Measurements from ENCODE around the gene MYO9B. TPM values are rescaled to one million over a fixed set of nuclear protein-coding genes. Genes with fewer than 3 reads are reported as not detected.

The MYO9B gene
- total and polyA plus RNA-seq, 2 of the 13 experiments (the other 11 are each of a cell fraction or from before 2014, with no cell fraction given) = 18.0 to 18.3 TPM

- H3K4me3 ChIP-seq (replicated peaks in 1 of 3; ENCODE audit: insufficient read depth in 1 of 3, low read depth in 2 of 3, low read length in 3 of 3) = no peak overlapping the region
- H3K27me3 ChIP-seq (ENCODE audit: control insufficient read depth in 1 of 2, insufficient read depth in 2 of 2, low read length in 2 of 2) = no peaks in the 10 kb centered on the region
- DNase-seq (ENCODE audit: low spot score) (no peak), ATAC-seq (no peak), FAIRE-seq (no peak)
- H3K79me2 ChIP-seq (ENCODE audit: insufficient read depth, low read length) = no peaks in the 10 kb centered on the region
- no peak overlapping the region for H3K9ac ChIP-seq (ENCODE audit: insufficient read depth, low read depth, low read length)
- H3K27ac ChIP-seq (ENCODE audit: extremely low read length, insufficient read depth, low read length) = no peak overlapping the region
- intact Hi-C loops (cut with micrococcal nuclease; ENCODE audit: unreplicated experiment) = no loop called here
- H3K36me3 ChIP-seq (replicated peaks in 1 of 2; ENCODE audit: control insufficient read depth in 1 of 2, insufficient read depth in 2 of 2, low read length in 2 of 2) = peaks cover 18 to 39% of the 10 kb centered on the region in 2 experiments; a peak in 4 of 5 replicates
- TF ChIP-seq CBX5 (CRISPR knock-in tag; IDR thresholded peaks at IDR 0.05; ENCODE audit: borderline replicate concordance) = no peak
- no peak for TF ChIP-seq CREM (IDR thresholded peaks at IDR 0.05)
- no peak for TF ChIP-seq CREM (CRISPR knock-in tag; IDR thresholded peaks at IDR 0.05)
- no peak for TF ChIP-seq SMARCC2 (IDR thresholded peaks at IDR 0.05)
- no peak for TF ChIP-seq ZFP90 (CRISPR knock-in tag; IDR thresholded peaks at IDR 0.05; ENCODE audit: borderline replicate concordance)
- no peak for TF ChIP-seq ISX (CRISPR knock-in tag; conservative IDR thresholded peaks at IDR 0.05)
- TF ChIP-seq FOXJ3 (CRISPR knock-in tag; IDR thresholded peaks at IDR 0.05; ENCODE audit: borderline replicate concordance) = no peak
- no peak for TF ChIP-seq ZNF781 (CRISPR knock-in tag; IDR thresholded peaks at IDR 0.05; ENCODE audit: borderline replicate concordance, not compliant biosample characterization)
- TF ChIP-seq HHEX (CRISPR knock-in tag; IDR thresholded peaks at IDR 0.05) = no peak
- no peak for TF ChIP-seq ZFP36L2 (CRISPR knock-in tag; IDR thresholded peaks at IDR 0.05)
- no peak for TF ChIP-seq ZNF572 (CRISPR knock-in tag; IDR thresholded peaks at IDR 0.05)
- no peak for TF ChIP-seq SMAD3 (CRISPR knock-in tag; IDR thresholded peaks at IDR 0.05)
- TF ChIP-seq IRF2 (CRISPR knock-in tag; IDR thresholded peaks at IDR 0.05) = no peak
- no peak for TF ChIP-seq BRD4 (CRISPR knock-in tag; IDR thresholded peaks at IDR 0.05)
- no peak for TF ChIP-seq STAG1 (CRISPR knock-in tag; IDR thresholded peaks at IDR 0.05)
- TF ChIP-seq FOSL1 (CRISPR knock-in tag; IDR thresholded peaks at IDR 0.05; ENCODE audit: borderline replicate concordance) = no peak
- H4K20me1 ChIP-seq (ENCODE audit: insufficient read depth, low read length) = 0 out of 2 replicates have a peak, but pooled peaks cover 2% of the 10 kb centered on the region
- in situ Hi-C loops (cut with HindIII; ENCODE audit: extremely low pct_ligation_motif_present, low pct_unique_long_range_greater_than_20kb) = no loop called here
- H2AFZ ChIP-seq (ENCODE audit: low read length) = no peak overlapping the region
- no peaks in the 10 kb centered on the region for H3K9me3 ChIP-seq (ENCODE audit: low read length)
- 94% methylated on average over 7 of the region's 7 CpGs for WGBS (ENCODE audit: low lambda C conversion rate)
- H3K4me1 ChIP-seq (ENCODE audit: insufficient read depth, low read length) = no peaks in the 10 kb centered on the region
- no TSS peak for BruUV-seq (replicated peaks)
- H3K4me2 ChIP-seq (ENCODE audit: low read depth, low read length) = no peak overlapping the region
- CTCF ChIA-PET (ENCODE audit: low intra/inter-chr PET ratio, low total read pairs) = no interaction called here
- POLR2A ChIA-PET = no interaction called here
Observed at GRCh38 chr19:17104679-17105078, 29.1 kb downstream of the MYO9B start.
